ENCODE data around the gene GNG14.

GNG14 gene

DNA sequence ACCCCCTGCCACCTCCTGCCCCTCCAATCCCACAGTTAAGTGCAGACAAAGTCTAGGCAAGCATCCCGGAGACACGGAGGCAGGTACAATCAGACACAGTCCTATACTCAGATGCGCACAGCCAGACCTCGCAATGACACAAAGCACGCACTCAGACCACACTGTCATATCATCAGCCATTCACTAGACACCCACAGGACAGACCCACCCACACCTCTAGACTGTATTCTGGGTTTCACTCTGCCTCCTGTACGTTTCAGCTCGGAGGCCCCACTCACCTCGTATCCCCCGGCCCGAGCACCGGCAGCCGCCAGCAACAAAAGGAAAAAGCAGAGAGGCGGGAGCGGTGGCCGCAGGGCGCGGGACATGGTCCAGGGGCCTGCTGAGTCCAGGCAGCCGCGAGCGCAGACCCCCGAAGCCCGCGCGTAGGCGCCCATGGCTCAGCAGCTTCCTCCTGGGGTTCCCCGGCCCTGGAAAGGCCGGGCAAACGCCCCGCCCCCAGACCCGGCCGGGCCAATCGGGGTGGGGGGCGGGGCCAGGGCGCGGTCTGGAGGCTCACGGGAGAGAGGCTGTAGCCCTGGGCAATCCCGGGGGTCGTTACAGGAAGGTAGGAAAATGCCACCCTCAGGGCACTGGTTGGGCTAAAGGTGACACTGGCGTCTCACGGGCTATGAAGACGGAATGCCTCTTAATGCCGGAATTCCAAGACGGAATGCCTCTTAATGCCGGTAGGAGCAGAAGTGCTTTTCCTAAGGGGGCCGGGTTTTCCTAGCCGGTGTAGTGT is 21.3 kb upstream of the GNG14 start, which contains the start of the genes MAN2B1 and WDR83:
MAN2B1 (minus strand) TSS at position 478 of the 784 bp plus-strand sequence; CDS start at position 437, 41 bp downstream.
WDR83 (plus strand) TSS at position 543 of the 784 bp plus-strand sequence. CDS start 2,984 bp downstream, outside the sequence.
- peak within 1 kb of the TSS; percentile 68 for H3K4me3 ChIP-seq (ENCODE audit: control insufficient read depth, low read depth, low read length)
- TF ChIP-seq, protein P1, sequence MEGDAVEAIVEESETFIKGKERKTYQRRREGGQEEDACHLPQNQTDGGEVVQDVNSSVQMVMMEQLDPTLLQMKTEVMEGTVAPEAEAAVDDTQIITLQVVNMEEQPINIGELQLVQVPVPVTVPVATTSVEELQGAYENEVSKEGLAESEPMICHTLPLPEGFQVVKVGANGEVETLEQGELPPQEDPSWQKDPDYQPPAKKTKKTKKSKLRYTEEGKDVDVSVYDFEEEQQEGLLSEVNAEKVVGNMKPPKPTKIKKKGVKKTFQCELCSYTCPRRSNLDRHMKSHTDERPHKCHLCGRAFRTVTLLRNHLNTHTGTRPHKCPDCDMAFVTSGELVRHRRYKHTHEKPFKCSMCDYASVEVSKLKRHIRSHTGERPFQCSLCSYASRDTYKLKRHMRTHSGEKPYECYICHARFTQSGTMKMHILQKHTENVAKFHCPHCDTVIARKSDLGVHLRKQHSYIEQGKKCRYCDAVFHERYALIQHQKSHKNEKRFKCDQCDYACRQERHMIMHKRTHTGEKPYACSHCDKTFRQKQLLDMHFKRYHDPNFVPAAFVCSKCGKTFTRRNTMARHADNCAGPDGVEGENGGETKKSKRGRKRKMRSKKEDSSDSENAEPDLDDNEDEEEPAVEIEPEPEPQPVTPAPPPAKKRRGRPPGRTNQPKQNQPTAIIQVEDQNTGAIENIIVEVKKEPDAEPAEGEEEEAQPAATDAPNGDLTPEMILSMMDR (conservative IDR thresholded peaks at IDR 0.05; ENCODE audit: control insufficient read depth, insufficient read depth, low read depth, low read length) = no peak
- peak; percentile 40 for DNase-seq (ENCODE audit: low read depth)

DNA sequence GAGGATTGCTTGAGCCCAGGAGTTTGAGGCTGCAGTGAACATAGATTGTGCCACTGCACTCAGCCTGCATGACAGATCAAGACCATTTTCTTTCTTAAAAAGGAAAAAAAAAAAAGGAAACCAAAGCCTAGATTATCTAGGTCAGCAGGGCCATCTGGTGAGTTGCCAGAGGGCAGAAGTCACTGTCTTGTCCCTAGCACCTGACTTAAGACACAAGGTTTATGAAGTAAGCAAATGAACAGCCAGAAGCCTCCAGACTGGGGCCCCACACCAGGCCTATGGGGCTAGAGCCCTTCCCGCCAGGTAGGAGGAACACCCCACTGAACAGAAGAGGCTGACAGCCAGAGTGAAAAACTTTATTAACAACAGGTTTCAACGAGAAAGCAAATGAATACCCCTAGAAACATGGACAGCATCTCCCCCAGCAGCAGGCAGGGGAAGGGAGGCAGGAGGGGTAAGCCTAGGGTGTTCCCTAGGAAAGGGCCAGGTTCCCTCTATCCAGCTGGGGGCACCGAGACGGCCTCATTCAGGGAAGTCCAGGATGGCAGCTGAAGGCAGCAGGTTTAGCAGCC is 20.0 kb upstream of the GNG14 start:
- DNase-seq (ENCODE audit: low read depth) = no peak
- no peak overlapping the region for H3K4me3 ChIP-seq (ENCODE audit: control insufficient read depth, low read depth, low read length)
- TF ChIP-seq, protein P1 (conservative IDR thresholded peaks at IDR 0.05; ENCODE audit: control insufficient read depth, insufficient read depth, low read depth, low read length) = no peak

DNA sequence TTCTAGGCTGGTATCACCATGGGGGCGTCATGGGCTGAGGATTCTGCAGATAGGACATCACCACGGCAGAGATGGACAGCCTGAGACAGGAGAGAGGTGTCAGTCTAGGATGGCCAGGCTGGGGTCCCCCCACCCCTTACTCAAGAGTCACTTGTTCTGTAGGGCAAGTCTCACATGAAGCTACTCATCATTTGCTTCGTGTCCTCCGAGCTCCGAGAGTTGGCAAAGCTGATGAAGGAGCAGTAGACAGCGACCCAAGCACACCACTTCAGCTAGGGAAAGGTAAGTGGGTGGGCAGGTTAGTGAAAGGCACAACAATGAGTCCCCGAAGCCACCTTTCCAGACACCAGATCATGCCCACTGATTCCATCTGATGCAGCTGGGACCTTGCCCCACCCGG is 19.5 kb upstream of the GNG14 start:
- DNase-seq (ENCODE audit: low read depth) = no peak
- TF ChIP-seq, protein P1 (conservative IDR thresholded peaks at IDR 0.05; ENCODE audit: control insufficient read depth, insufficient read depth, low read depth, low read length) = no peak
- H3K4me3 ChIP-seq (ENCODE audit: control insufficient read depth, low read depth, low read length) = peak overlapping the region; percentile 93

DNA sequence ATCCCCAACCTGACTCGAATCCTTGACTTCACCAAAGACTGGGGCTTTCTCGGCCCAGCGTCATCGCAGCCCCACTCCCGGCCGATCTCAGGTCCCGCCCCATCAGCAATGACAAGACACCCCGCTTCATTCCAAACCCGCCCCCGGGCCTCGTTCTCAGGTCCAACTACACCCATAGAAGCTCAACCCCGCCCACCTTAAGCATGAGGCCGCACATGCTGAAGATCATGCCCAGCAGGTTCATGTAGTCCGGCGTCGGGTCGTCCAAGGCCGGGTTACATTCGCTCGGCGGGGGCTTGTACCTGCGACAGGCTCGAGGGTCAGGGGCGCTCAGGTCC is 18.9 kb upstream of the GNG14 start:
- DNase-seq (ENCODE audit: low read depth) = peak; percentile 60
- peak overlapping the region; percentile 93 for H3K4me3 ChIP-seq (ENCODE audit: control insufficient read depth, low read depth, low read length)
- TF ChIP-seq, protein P1 (conservative IDR thresholded peaks at IDR 0.05; ENCODE audit: control insufficient read depth, insufficient read depth, low read depth, low read length) = no peak

DNA sequence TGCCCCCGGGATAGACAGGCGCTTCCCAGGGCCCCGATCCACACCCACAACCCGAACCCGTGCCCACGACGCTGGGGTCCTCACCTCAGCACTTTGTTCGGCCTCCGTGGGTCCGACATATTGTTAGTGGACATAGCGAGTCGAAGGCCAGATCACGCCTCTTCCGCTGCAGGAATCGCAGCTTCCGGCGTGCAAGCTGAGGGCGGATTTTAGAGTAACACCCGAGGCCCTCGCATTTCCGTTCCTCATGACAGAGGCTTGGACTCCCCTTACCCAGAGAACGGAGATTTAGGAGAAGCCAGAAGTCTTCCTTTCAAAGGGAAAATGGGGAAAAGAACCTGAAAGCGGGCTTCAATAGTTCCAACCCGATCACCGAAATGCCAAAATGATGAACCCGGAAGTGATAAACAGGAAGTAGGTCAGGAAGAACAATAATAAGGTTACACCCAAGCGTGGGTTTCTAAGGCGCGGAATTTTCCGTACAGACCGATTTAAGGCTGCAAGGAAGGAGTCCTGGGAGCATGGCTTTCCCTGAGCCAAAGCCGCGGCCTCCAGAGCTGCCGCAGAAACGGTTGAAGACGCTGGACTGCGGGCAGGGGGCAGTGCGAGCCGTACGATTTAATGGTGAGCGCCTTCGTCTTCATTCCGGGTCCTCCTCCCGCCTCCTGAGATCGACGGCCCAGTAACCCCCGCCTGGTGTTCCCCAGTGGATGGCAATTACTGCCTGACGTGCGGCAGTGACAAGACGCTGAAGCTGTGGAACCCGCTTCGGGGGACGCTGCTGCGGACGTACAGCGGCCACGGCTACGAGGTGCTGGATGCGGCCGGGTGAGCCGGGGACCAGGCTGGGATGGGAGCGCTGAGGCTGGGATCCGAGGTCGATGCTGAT is 18.3 kb upstream of the GNG14 start:
- H3K4me3 ChIP-seq (ENCODE audit: control insufficient read depth, low read depth, low read length) = peak overlapping the region; percentile 93
- peak; percentile 85 for DNase-seq (ENCODE audit: low read depth)
- TF ChIP-seq, protein P1 (conservative IDR thresholded peaks at IDR 0.05; ENCODE audit: control insufficient read depth, insufficient read depth, low read depth, low read length) = no peak

DNA sequence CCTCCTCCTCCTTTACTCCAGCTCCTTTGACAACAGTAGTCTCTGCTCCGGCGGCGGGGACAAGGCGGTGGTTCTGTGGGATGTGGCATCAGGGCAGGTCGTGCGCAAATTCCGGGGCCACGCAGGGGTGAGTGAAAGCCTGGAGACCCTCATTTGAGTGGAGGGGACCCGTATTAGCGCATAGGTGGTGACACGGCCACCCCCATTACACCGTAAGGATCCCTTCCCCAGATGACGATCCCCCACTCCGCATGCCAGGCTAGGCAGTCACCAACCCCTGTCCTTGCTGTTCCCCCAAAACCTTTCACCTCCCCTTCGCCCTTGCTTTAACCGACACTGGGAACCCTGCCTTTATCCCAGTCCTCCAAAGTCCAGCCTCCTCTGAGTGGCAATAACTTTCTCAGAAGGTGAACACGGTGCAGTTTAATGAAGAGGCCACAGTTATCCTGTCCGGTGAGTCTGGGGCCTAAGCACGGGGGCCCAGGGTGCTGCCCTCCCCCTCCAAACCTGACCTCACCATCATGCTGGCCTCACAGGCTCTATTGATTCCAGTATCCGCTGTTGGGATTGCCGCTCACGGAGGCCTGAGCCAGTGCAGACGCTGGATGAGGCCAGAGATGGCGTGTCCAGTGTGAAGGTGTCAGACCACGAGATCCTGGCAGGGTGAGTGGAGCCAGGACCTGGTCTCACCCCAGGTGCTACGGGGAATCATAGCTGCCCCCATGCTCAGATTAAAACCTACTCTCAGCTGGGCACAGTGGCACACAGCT is 17.5 kb upstream of the GNG14 start:
- TF ChIP-seq, protein P1 (conservative IDR thresholded peaks at IDR 0.05; ENCODE audit: control insufficient read depth, insufficient read depth, low read depth, low read length) = no peak
- DNase-seq (ENCODE audit: low read depth) = no peak
- peak overlapping the region; percentile 93 for H3K4me3 ChIP-seq (ENCODE audit: control insufficient read depth, low read depth, low read length)
